SK-N-SH treated with all-trans-retinoic acid at 6 μM for 48 hours (cell line): Measurements from ENCODE around the gene PCBD2.

Experiments
- CREB5 ChIP-seq: fragments of 250-450 bp; sonication (Bioruptor Pico); IDR thresholded peaks from 2 replicates; pipeline ENCODE4 v1.5.1; 2020; ENCODE audit warnings: low read depth, mild to moderate bottlenecking, moderate library complexity
- PATZ1 ChIP-seq: fragments of 250-450 bp; sonication (Bioruptor Pico); IDR thresholded peaks from 2 replicates; pipeline ENCODE4 v1.8.0; 2020; ENCODE audit warnings: mild to moderate bottlenecking, moderate library complexity, borderline replicate concordance
- RARB ChIP-seq: fragments of 250-450 bp; sonication (Bioruptor Pico); IDR thresholded peaks from 2 replicates; pipeline ENCODE4 v1.8.0; 2021; ENCODE audit warnings: mild to moderate bottlenecking, moderate library complexity
- ZNF70 ChIP-seq: fragments of 450-650 bp; formaldehyde crosslinking; IDR thresholded peaks from 2 replicates; pipeline ENCODE4 v1.5.0; 2020; ENCODE audit warnings: mild to moderate bottlenecking, moderate library complexity

GRCh38 chr5:134997015-134997414, 92.1 kb downstream of the PCBD2 start:
- TF ChIP-seq RARB (CRISPR knock-in tag) (no peak), ZNF70 (CRISPR knock-in tag) (no peak), CREB5 (CRISPR knock-in tag) (no peak), PATZ1 (no peak)
